ENCODE results near the gene LBX1. TPM values are rescaled to one million over a fixed set of nuclear protein-coding genes. Genes with fewer than 3 reads are reported as not detected.

The LBX1 gene
- polyA plus RNA-seq, 2 donors: not detected

DNA sequence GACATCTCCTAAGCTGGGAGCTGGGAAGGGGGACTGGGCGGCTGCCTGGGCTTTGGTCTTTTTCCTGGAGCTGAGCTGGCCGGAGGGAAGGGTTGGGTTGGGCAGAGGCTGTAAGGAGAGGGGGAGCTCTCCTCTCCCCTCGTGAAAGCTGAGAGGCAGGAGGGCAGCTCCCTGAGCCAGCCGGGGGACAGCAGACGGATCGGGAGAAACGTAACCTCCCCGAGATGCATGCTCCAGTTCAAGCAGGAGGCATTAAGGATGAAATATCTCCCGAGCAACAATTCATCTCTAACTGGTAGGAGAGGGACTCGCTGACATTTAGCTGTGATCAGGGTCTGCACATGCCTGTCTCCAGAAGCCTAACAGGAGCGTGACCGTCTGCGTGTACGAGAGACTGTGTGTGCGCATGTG, 19.9 kb upstream of the LBX1 start:
- Histone ChIP-seq H3K4me3 (ENCODE audit: low read depth in 1 of 2, low read length in 2 of 2) (no peak overlapping the region), H3K4me1 (ENCODE audit: control insufficient read depth in 2 of 2, insufficient read depth in 2 of 2, low read length in 1 of 2) (no peaks in the 10 kb centered on the region), H3K36me3 (ENCODE audit: control insufficient read depth in 2 of 2, insufficient read depth in 2 of 2, low read length in 1 of 2) (no peaks in the 10 kb centered on the region), H3K27me3 (ENCODE audit: control insufficient read depth in 1 of 2, insufficient read depth in 2 of 2, low read length in 2 of 2) (peaks cover 0 to 7% of the 10 kb centered on the region in 2 donors), H3K9me3 (ENCODE audit: control insufficient read depth in 2 of 2, insufficient read depth in 1 of 2, low read depth in 1 of 2, low read length in 1 of 2) (peaks cover 0 to 3% of the 10 kb centered on the region in 2 donors), H3K27ac (ENCODE audit: low read depth in 2 of 2, low read length in 1 of 2) (no peak overlapping the region)
- WGBS, 2 donors: 41 to 51% methylated on average over 15 of the region's 15 CpGs

DNA sequence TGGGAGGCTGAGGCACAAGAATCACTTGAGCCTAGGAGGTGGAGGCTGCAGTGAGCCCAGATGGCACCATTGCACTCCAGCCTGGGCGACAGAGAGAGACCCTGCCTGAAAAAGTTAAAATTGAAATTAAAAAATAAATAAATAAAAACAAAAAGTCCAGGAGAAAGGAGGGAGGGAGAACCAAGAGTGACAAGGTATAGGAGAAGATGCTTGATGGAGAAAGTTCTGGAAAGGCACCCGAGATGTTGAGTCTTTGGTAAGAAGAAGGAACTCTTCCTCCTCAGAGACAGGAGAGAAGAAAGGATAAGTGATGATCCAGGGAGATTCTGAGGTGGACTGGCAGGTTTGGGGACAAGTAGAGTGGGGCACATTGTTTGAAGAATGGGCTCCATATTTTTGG, 17.4 kb upstream of the LBX1 start:
- Histone ChIP-seq H3K9me3 (ENCODE audit: control insufficient read depth in 2 of 2, insufficient read depth in 1 of 2, low read depth in 1 of 2, low read length in 1 of 2) (peaks cover 0 to 3% of the 10 kb centered on the region in 2 donors), H3K27ac (ENCODE audit: low read depth in 2 of 2, low read length in 1 of 2) (no peak overlapping the region), H3K4me3 (ENCODE audit: low read depth in 1 of 2, low read length in 2 of 2) (no peak overlapping the region), H3K27me3 (ENCODE audit: control insufficient read depth in 1 of 2, insufficient read depth in 2 of 2, low read length in 2 of 2) (peaks cover 0 to 7% of the 10 kb centered on the region in 2 donors), H3K4me1 (ENCODE audit: control insufficient read depth in 2 of 2, insufficient read depth in 2 of 2, low read length in 1 of 2) (no peaks in the 10 kb centered on the region), H3K36me3 (ENCODE audit: control insufficient read depth in 2 of 2, insufficient read depth in 2 of 2, low read length in 1 of 2) (no peaks in the 10 kb centered on the region)
- 77 to 91% methylated on average over 2 of the region's 2 CpGs for WGBS, 2 donors

DNA sequence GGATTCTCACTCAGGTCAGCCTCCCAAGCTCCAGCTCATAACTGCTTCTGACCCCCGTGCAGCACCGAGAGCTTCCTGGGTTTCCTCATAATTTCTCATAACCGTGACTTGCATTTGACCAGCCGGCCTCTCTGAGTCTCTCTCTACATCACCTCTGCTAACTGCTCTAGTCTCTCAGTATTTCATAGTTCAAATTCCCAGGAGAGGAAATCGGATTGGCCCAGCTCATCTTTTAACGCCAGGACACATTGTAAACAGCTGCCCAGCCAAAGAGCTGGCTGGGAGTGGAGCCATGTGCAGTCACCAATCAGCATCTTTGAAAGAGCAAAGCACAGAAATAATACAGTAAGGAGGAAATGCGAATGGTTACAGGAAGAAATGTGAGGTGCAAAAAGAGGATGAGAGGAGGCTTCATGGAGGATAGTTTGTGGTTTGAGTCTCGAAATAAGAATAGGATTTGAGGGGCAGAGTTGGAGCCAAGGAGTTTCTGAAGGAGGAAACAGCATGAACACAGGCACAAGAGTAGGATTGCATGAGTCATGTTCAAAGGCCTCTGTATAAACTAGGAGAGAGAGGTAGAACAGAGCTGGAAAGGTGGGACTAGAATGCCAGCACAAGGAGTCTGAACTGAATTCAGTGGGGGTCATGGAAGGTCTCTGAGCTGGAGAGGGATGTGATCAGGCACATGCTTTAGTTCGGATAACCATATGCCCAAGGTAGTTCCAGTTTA, 15.2 kb upstream of the LBX1 start:
- WGBS, 2 donors: 52 to 55% methylated on average over 9 of the region's 9 CpGs
- Histone ChIP-seq H3K9me3 (ENCODE audit: control insufficient read depth in 2 of 2, insufficient read depth in 1 of 2, low read depth in 1 of 2, low read length in 1 of 2) (peaks cover 0 to 1% of the 10 kb centered on the region in 2 donors), H3K36me3 (ENCODE audit: control insufficient read depth in 2 of 2, insufficient read depth in 2 of 2, low read length in 1 of 2) (no peaks in the 10 kb centered on the region), H3K4me1 (ENCODE audit: control insufficient read depth in 2 of 2, insufficient read depth in 2 of 2, low read length in 1 of 2) (no peaks in the 10 kb centered on the region), H3K27ac (ENCODE audit: low read depth in 2 of 2, low read length in 1 of 2) (no peak overlapping the region), H3K4me3 (ENCODE audit: low read depth in 1 of 2, low read length in 2 of 2) (no peak overlapping the region), H3K27me3 (ENCODE audit: control insufficient read depth in 1 of 2, insufficient read depth in 2 of 2, low read length in 2 of 2) (peaks cover 0 to 7% of the 10 kb centered on the region in 2 donors)

DNA sequence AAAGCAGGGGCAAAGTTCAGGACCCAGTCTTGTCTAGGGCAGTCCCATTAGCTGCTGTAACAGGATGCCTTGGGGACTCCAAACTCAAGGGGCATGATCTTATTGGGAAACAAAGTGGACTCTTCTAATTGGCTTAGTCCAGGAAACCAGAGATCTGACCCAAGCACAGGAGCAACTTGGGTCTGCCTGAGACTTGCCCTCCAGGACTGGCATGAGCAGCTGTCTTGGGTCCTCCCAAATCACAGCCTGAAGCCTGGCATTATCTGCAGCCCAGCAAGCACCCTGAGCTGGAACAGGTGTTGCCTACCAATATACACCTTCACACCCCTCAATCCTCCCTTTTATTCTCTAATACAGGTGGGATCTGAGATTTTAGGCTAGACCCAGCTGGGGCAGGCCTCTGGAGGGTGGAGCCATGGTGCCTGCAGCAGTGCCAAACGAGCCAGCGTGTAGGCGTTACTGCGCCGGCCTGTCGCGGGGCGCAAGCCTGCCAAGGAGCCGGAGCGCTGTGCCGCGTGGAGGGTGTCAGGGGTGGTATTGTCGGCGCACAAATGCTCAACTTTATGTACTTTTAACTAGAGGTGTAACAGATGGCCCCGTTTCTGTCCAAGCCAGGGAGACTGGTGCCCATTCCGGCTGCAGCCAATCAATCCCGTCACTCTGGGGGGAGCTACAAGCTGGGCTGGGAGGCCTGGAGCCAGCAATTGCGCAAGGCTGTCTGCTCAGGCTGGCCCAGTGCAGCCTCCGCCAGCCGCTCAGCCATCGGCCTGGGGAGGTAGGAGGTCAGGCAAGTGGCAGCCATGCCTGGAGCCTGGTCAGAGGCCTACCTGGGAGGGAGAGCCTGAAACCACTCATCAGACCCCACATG, 12.8 kb upstream of the LBX1 start:
- peaks cover 7 to 16% of the 10 kb centered on the region in 2 donors for H3K27me3 ChIP-seq (ENCODE audit: control insufficient read depth in 1 of 2, insufficient read depth in 2 of 2, low read length in 2 of 2)
- no peaks in the 10 kb centered on the region for H3K9me3 ChIP-seq (ENCODE audit: control insufficient read depth in 2 of 2, insufficient read depth in 1 of 2, low read depth in 1 of 2, low read length in 1 of 2)
- no peaks in the 10 kb centered on the region for H3K4me1 ChIP-seq (ENCODE audit: control insufficient read depth in 2 of 2, insufficient read depth in 2 of 2, low read length in 1 of 2)
- no peak overlapping the region for H3K4me3 ChIP-seq (ENCODE audit: low read depth in 1 of 2, low read length in 2 of 2)
- no peak overlapping the region for H3K27ac ChIP-seq (ENCODE audit: low read depth in 2 of 2, low read length in 1 of 2)
- no peaks in the 10 kb centered on the region for H3K36me3 ChIP-seq (ENCODE audit: control insufficient read depth in 2 of 2, insufficient read depth in 2 of 2, low read length in 1 of 2)
- 88 to 90% methylated on average over 21 of the region's 21 CpGs for WGBS, 2 donors

DNA sequence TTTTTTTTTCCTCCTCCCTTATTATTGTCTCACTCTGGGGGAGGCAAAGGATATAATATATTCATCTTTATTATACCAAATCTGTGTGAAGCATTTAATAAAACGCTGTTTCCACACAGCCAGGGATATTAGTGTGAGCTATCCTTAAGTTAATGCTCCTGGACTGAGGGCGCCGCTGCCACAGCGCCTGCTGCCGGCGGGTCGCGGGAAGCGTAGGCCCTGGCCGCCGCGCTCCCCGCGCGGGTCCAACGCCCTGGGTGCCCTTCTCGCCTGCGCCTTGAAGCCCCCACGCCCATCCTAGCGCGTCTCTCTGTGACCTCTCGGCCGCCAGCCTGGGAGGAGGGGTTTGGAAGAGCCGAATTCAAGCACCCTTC, 9.5 kb upstream of the LBX1 start:
- peaks cover 11 to 31% of the 10 kb centered on the region in 2 donors for H3K27me3 ChIP-seq (ENCODE audit: control insufficient read depth in 1 of 2, insufficient read depth in 2 of 2, low read length in 2 of 2)
- H3K9me3 ChIP-seq (ENCODE audit: control insufficient read depth in 2 of 2, insufficient read depth in 1 of 2, low read depth in 1 of 2, low read length in 1 of 2): no peaks in the 10 kb centered on the region
- H3K4me3 ChIP-seq (ENCODE audit: low read depth in 1 of 2, low read length in 2 of 2): no peak overlapping the region
- no peak overlapping the region for H3K27ac ChIP-seq (ENCODE audit: low read depth in 2 of 2, low read length in 1 of 2)
- H3K4me1 ChIP-seq (ENCODE audit: control insufficient read depth in 2 of 2, insufficient read depth in 2 of 2, low read length in 1 of 2): no peaks in the 10 kb centered on the region
- 16 to 23% methylated on average over 18 to 24 of the region's 24 CpGs for WGBS, 2 donors
- H3K36me3 ChIP-seq (ENCODE audit: control insufficient read depth in 2 of 2, insufficient read depth in 2 of 2, low read length in 1 of 2): no peaks in the 10 kb centered on the region

DNA sequence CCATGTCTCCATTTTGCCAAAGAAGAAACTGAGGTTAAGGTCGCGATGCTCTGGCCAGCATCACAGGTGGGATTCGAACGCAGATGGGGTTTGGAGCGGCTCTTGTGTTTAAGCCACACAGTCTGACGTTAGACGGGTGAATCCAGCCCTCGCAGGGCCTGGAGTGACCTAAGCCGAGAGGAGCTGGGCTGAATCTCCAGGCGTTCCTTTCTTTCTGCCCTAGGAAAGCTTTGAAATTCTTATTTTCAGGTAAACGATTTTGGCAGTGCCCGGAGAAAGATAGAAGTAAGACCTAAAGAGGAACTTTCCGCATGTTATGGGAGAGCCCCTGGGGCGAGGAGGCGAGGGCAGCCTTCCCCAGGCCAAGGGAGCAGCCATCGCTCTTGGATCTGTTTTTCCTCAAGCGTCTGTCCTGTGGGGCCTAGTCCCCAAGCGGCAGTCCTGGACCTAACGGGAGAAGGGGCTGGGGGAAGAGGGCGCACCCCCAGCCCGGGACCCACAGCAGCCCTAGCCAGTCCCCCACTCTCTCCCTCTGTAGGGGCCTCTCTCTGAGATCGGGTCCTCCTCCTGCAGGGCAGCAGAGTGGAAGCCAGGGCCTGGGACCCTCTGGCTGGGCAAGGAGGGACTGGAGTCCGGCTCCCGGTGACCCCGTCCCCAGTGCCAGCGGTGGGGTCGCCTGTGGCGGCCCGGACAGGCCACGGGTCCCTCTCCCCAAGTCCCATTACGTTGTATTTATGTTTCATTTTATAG, 8.9 kb upstream of the LBX1 start:
- no peaks in the 10 kb centered on the region for H3K4me1 ChIP-seq (ENCODE audit: control insufficient read depth in 2 of 2, insufficient read depth in 2 of 2, low read length in 1 of 2)
- H3K27me3 ChIP-seq (ENCODE audit: control insufficient read depth in 1 of 2, insufficient read depth in 2 of 2, low read length in 2 of 2): peaks cover 11 to 31% of the 10 kb centered on the region in 2 donors
- no peaks in the 10 kb centered on the region for H3K36me3 ChIP-seq (ENCODE audit: control insufficient read depth in 2 of 2, insufficient read depth in 2 of 2, low read length in 1 of 2)
- WGBS, 2 donors: 19 to 23% methylated on average over 31 of the region's 31 CpGs
- no peaks in the 10 kb centered on the region for H3K9me3 ChIP-seq (ENCODE audit: control insufficient read depth in 2 of 2, insufficient read depth in 1 of 2, low read depth in 1 of 2, low read length in 1 of 2)
- no peak overlapping the region for H3K27ac ChIP-seq (ENCODE audit: low read depth in 2 of 2, low read length in 1 of 2)
- no peak overlapping the region for H3K4me3 ChIP-seq (ENCODE audit: low read depth in 1 of 2, low read length in 2 of 2)

DNA sequence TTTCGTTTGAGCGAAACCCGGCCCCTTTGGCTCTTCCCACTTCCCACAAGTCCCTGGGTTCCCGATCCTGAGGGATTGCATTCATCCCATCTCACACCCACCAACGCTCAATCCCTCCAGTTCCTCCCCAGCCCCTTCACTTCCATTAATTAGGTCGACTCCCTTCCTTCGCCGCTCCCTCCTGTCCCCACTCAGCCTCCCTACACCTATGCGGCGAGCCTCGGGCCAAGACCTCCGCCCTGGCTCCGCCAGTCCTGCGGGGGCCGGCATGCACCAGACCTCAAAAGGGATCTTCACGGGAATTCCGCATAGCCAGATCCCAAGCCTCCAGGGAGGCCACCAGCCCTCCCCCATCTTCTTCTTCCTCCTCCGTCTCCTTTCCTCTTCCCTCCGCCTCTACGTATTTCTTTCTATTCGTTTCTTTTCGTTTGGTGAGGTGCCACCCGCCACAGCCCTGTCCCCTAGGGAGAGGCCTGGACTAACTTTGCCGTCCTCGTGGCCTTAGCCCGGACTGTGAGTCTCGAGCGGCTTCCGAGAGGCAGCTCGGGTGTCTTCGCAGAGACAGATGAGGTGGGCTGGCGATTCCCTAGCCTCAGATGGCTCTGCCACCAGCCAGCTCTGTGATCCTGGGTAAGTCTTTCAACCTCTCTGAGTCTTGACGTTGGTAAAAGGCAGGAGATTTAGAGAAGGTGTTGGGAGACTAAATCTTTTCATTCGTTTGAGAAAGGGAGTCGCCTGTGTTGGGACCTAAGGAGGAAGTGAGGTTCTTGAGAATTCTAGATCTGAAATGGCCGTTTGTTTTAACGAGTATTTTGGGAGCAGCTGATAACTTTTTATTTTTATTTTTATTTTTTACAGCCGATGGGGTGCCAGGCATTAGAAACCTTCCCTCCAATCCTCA, 8.1 kb upstream of the LBX1 start:
- Histone ChIP-seq H3K36me3 (ENCODE audit: control insufficient read depth in 2 of 2, insufficient read depth in 2 of 2, low read length in 1 of 2) (no peaks in the 10 kb centered on the region), H3K9me3 (ENCODE audit: control insufficient read depth in 2 of 2, insufficient read depth in 1 of 2, low read depth in 1 of 2, low read length in 1 of 2) (no peaks in the 10 kb centered on the region), H3K27me3 (ENCODE audit: control insufficient read depth in 1 of 2, insufficient read depth in 2 of 2, low read length in 2 of 2) (peaks cover 11 to 33% of the 10 kb centered on the region in 2 donors), H3K4me1 (ENCODE audit: control insufficient read depth in 2 of 2, insufficient read depth in 2 of 2, low read length in 1 of 2) (no peaks in the 10 kb centered on the region), H3K4me3 (ENCODE audit: low read depth in 1 of 2, low read length in 2 of 2) (no peak overlapping the region), H3K27ac (ENCODE audit: low read depth in 2 of 2, low read length in 1 of 2) (no peak overlapping the region)
- 14 to 17% methylated on average over 38 of the region's 38 CpGs for WGBS, 2 donors

DNA sequence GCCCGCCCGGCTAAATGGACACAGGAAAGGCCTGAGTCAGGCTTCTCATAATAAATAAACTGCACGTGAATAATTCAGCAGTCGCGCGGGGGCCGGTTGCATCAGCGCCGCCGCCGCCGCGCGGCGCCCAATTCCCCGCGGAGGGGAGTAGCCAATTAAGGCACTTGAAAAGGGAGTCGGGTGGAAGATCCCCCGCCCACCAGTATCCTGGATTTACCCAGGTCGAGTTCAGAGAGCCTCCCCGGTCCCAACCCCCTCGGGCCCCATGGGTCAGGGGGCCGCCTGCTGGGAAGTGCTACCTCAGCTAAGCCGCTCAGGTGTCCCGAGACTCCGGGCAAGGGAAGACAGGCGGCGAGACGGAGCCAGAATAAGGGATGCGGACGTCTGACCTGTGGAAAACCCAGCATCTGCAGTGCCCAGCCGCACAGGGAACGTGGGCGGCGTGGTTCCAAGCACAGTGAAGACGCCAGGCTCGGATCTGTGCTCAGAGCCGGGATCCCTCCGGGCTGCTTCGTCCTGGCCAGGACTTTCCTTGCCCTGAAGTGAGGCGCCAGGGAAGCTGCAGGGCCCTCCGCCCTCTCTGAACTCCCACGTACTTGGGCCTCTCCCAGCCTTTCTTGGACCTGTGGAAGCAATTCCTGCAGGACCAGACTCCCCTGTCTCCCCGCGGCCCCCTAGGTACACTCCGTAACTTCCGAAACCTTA, 7.3 kb upstream of the LBX1 start:
- Histone ChIP-seq H3K9me3 (ENCODE audit: control insufficient read depth in 2 of 2, insufficient read depth in 1 of 2, low read depth in 1 of 2, low read length in 1 of 2) (no peaks in the 10 kb centered on the region), H3K27me3 (ENCODE audit: control insufficient read depth in 1 of 2, insufficient read depth in 2 of 2, low read length in 2 of 2) (peaks cover 11 to 33% of the 10 kb centered on the region in 2 donors), H3K4me3 (ENCODE audit: low read depth in 1 of 2, low read length in 2 of 2) (no peak overlapping the region), H3K27ac (ENCODE audit: low read depth in 2 of 2, low read length in 1 of 2) (no peak overlapping the region), H3K4me1 (ENCODE audit: control insufficient read depth in 2 of 2, insufficient read depth in 2 of 2, low read length in 1 of 2) (no peaks in the 10 kb centered on the region), H3K36me3 (ENCODE audit: control insufficient read depth in 2 of 2, insufficient read depth in 2 of 2, low read length in 1 of 2) (no peaks in the 10 kb centered on the region)
- 11% methylated on average over 41 to 47 of the region's 47 CpGs for WGBS, 2 donors

Measured in esophagus (tissue), 2 donors.